ENCODE data around the gene FHL2.

GRCh38 chr2:105391763-105392662, 6.8 kb downstream of the FHL2 start:
- TF ChIP-seq PKNOX1 (IDR thresholded peaks at IDR 0.05): no peak
- no peak for TF ChIP-seq FOXA1 (IDR thresholded peaks at IDR 0.05)
